ENCODE data around the gene DGKI.

Gene DGKI

DNA sequence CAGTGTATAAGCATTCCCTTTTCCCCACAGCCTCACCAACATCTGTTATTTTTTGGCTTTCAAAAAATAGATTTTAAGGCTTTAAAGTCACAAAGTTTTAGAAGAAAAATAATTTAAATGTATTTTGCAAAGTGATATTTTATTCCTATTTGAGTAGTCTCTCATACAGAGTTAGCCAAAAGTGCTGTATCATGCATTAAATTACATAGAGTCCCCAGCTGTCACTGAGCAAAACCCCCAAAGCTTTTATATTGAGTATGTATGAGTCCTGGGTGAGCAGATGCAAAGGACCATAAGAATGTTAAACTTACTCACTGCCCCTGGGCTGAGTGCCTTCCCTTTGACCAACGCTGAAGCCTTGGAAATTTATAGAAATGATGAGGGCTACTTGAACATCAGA is 432.9 kb downstream of the DGKI start:
- Mint-ChIP-seq H3K4me1 (no peaks in the 10 kb centered on the region), H3K4me3 (no peak overlapping the region), H3K9me3 (no peaks in the 10 kb centered on the region), H3K27me3 (no peaks in the 10 kb centered on the region), H3K27ac (no peak overlapping the region)
- DNase-seq (no peak), ATAC-seq (no peak)

DNA sequence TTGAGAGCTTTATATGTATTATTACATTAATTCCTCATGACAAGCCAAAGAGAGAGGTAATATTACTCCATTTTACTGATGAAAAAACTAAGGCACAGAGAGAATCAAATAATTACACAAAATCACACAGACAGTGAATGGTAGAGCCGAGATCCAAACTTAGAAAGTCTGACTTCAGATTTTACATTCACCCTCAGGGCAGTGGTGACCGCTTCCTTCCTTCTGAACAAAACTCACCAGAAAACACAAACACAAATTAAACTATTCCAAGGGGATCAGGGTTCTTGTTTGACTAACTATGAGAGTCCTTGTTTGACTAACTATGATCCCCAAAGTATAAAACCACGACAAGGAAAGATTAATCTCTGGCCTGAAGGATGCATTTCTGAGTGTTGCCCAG is 435.3 kb downstream of the DGKI start:
- H3K4me3 Mint-ChIP-seq: no peak overlapping the region
- no peak overlapping the region for H3K27ac Mint-ChIP-seq
- DNase-seq: no peak
- no peaks in the 10 kb centered on the region for H3K9me3 Mint-ChIP-seq
- no peak for ATAC-seq
- H3K27me3 Mint-ChIP-seq: no peaks in the 10 kb centered on the region
- H3K4me1 Mint-ChIP-seq: no peaks in the 10 kb centered on the region

GRCh38 chr7:137408126-137408525 is 438.6 kb downstream of the DGKI start:
- DNase-seq (no peak), ATAC-seq (no peak)
- H3K4me1 Mint-ChIP-seq: no peaks in the 10 kb centered on the region
- H3K27ac Mint-ChIP-seq: no peak overlapping the region
- H3K4me3 Mint-ChIP-seq: no peak overlapping the region
- no peaks in the 10 kb centered on the region for H3K27me3 Mint-ChIP-seq
- no peaks in the 10 kb centered on the region for H3K9me3 Mint-ChIP-seq

DNA sequence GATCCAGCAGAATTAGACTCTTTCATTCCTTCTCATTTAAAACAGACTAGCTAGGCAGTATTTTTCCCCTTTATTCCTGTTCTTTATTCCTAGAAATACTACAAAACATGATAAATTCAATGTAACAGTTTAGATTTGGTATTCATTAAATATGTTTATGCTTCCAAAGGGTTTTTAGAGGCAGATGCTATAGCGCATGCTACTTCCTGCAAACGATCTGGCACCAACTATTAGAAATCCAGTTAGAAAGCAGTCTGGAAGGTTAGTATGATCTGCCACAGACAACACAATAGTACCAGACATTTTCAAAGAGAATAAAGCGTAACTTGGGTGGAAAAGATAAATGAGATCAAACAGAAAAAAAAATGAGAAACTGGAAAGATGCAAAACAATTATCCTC is 439.7 kb downstream of the DGKI start:
- H3K27me3 Mint-ChIP-seq: no peaks in the 10 kb centered on the region
- H3K9me3 Mint-ChIP-seq: no peaks in the 10 kb centered on the region
- no peak overlapping the region for H3K27ac Mint-ChIP-seq
- no peaks in the 10 kb centered on the region for H3K4me1 Mint-ChIP-seq
- no peak for DNase-seq
- ATAC-seq: no peak
- H3K4me3 Mint-ChIP-seq: no peak overlapping the region

DNA sequence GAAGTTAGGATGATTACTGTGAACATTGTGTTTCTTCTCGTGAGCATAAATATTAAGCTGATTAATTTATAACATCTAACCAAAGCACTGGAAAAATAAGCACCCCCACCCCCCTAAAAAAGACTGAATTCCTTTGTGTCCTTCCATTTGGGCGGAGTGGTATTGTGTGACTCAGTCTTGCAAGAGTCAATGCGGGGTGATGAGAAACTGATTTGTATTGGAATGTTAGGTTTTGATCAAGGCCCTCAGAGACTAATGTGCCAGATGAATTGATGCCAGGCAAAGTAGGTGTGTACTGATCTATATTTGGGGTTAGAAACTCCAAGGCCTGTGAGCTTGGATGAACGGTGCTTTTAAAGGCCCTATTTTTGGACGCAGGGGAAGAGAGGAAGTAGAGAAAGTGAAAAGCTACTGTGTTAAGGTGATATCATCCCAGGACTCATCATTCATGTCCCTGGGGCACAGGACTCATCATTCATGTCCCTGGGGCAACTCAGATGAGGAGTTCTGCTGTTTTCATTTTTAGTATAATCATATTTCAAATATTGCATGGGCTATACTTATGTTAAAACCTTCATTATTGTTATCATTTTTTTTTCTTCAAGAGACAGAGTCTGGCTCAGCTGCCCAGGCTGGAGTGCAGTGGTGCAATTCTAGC is 442.0 kb downstream of the DGKI start:
- no peak overlapping the region for H3K27ac Mint-ChIP-seq
- DNase-seq: no peak
- H3K27me3 Mint-ChIP-seq: no peaks in the 10 kb centered on the region
- no peaks in the 10 kb centered on the region for H3K9me3 Mint-ChIP-seq
- H3K4me3 Mint-ChIP-seq: no peak overlapping the region
- no peaks in the 10 kb centered on the region for H3K4me1 Mint-ChIP-seq
- no peak for ATAC-seq

- H3K27me3 Mint-ChIP-seq: no peaks in the 10 kb centered on the region
These were observed 443.4 kb downstream of the DGKI start for GRCh38 chr7:137403353-137403695.

GRCh38 chr7:137402536-137403352 is 444.0 kb downstream of the DGKI start:
- ATAC-seq (no peak), DNase-seq (no peak)
- no peak overlapping the region for H3K4me3 Mint-ChIP-seq
- H3K27ac Mint-ChIP-seq: no peak overlapping the region
- no peaks in the 10 kb centered on the region for H3K4me1 Mint-ChIP-seq
- no peaks in the 10 kb centered on the region for H3K9me3 Mint-ChIP-seq
- no peaks in the 10 kb centered on the region for H3K27me3 Mint-ChIP-seq

More at GRCh38 chr7:137403353-137403695, 443.4 kb downstream of the DGKI start:
- Mint-ChIP-seq H3K9me3 (no peaks in the 10 kb centered on the region), H3K27ac (no peak overlapping the region), H3K4me1 (no peaks in the 10 kb centered on the region), H3K4me3 (no peak overlapping the region)
- DNase-seq (no peak), ATAC-seq (no peak)

DNA sequence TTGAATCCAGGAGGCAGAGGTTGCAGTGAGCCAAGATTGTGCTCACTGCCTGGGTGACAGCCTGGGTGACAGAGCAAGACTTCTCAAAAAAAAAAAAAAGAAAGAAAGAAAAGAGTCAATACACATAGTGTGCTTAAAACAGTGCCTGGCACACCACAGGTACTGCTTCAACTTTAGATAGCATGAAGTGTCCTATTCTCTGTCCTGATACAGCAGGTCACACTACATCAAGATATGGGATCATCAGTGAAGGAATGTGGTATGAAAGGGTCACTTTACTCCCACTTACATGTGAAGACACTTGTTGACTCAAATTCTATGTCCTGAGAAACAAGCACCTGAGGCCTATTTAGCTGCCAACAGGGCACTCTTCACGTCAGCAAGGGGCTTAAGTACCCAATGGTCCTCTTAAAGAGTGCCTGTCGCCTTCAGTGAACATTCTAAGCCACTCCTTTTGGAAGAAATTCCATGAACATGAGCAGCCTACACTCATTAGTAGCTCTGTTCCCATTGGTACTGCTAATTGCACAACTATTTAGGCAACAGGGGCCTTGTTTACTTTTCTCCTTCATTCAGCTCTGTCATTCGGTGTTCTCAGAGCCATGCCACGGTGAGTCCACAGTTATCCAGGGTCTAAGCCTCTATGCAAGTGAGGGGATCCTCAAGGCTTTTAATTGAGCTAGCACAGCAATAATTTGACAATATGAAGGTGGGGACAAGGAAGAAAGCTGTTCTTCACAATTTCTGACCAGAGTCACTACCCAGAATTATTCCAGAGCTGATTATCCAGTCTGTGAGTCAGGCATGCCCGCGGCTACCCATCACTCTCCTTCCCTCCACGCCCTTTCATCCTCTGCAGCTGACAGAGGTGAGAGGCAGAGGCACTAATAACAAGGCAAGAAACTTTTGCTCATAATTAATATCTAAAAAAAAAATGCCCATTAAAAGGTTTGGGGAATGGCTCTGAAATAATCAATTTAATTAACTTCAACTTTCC is 446.6 kb downstream of the DGKI start:
- H3K27me3 Mint-ChIP-seq: no peaks in the 10 kb centered on the region
- no peak overlapping the region for H3K27ac Mint-ChIP-seq
- H3K9me3 Mint-ChIP-seq: no peaks in the 10 kb centered on the region
- ATAC-seq (no peak), DNase-seq (no peak)
- no peaks in the 10 kb centered on the region for H3K4me1 Mint-ChIP-seq
- H3K4me3 Mint-ChIP-seq: no peak overlapping the region

GRCh38 chr7:137396051-137396450 is 450.7 kb downstream of the DGKI start:
- DNase-seq (no peak), ATAC-seq (no peak)
- H3K9me3 Mint-ChIP-seq: peaks cover 5 to 7% of the 10 kb centered on the region in 2 donors
- H3K27ac Mint-ChIP-seq: no peak overlapping the region
- no peak overlapping the region for H3K4me3 Mint-ChIP-seq
- no peaks in the 10 kb centered on the region for H3K4me1 Mint-ChIP-seq
- H3K27me3 Mint-ChIP-seq: no peaks in the 10 kb centered on the region

- DNase-seq (no peak), ATAC-seq (no peak)
- H3K27me3 Mint-ChIP-seq: no peaks in the 10 kb centered on the region
- H3K9me3 Mint-ChIP-seq: peaks cover 6 to 7% of the 10 kb centered on the region in 2 donors
- no peak overlapping the region for H3K4me3 Mint-ChIP-seq
- H3K27ac Mint-ChIP-seq: no peak overlapping the region
- H3K4me1 Mint-ChIP-seq: no peaks in the 10 kb centered on the region
These were observed 451.4 kb downstream of the DGKI start for GRCh38 chr7:137395420-137395819.

DNA sequence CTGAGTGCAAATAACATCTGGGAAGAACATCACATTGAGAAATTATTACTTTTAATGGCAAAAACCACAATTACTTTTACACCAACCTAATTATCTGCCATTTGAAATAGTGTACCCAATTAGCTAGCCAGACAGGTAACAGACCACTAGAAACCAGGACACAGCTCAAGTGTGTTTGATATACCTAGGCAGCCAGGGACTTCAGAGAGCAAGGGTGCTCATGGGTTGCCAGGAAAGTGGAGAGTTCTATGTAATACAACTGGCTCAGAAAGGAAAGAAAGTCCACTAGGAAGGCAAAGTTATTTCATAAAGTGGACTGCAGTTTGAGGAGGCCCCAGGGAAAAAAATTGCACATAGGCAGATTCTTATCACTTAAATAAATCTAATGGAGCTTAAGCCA is 453.2 kb downstream of the DGKI start:
- H3K27me3 Mint-ChIP-seq: no peaks in the 10 kb centered on the region
- DNase-seq (no peak), ATAC-seq (no peak)
- H3K27ac Mint-ChIP-seq: no peak overlapping the region
- peaks cover 6 to 7% of the 10 kb centered on the region in 2 donors for H3K9me3 Mint-ChIP-seq
- no peak overlapping the region for H3K4me3 Mint-ChIP-seq
- no peaks in the 10 kb centered on the region for H3K4me1 Mint-ChIP-seq

- Mint-ChIP-seq H3K4me1 (no peaks in the 10 kb centered on the region), H3K4me3 (no peak overlapping the region), H3K27ac (no peak overlapping the region), H3K27me3 (no peaks in the 10 kb centered on the region), H3K9me3 (peaks cover 6 to 7% of the 10 kb centered on the region in 2 donors)
- DNase-seq (no peak), ATAC-seq (no peak)
These were observed 456.7 kb downstream of the DGKI start for GRCh38 chr7:137390076-137390475.

DNA sequence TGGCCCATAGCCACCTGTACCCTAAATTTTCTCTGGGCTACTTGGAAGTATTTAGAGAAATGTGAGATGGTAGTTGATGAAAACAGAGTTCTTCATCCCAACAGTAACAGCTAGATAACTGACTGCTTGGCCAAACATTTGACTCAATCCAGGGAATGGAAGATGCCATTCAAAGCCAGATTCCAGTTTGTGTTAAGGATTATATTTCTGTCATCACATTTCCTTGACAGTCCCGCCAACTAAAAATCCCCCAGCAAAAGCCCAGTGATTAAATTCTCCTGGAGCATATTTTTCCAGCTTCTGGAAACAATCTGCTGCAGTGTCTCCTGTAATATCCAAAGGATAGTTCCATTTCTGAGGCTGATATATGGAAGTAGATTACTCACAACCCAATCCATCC is 457.9 kb downstream of the DGKI start:
- Mint-ChIP-seq H3K27ac (no peak overlapping the region), H3K4me1 (no peaks in the 10 kb centered on the region), H3K27me3 (no peaks in the 10 kb centered on the region), H3K9me3 (peaks cover 6 to 7% of the 10 kb centered on the region in 2 donors), H3K4me3 (no peak overlapping the region)
- DNase-seq (no peak), ATAC-seq (no peak)

GRCh38 chr7:137386966-137387365 is 459.8 kb downstream of the DGKI start:
- Mint-ChIP-seq H3K9me3 (peaks cover 7 to 15% of the 10 kb centered on the region in 2 donors), H3K27ac (no peak overlapping the region), H3K27me3 (no peaks in the 10 kb centered on the region), H3K4me1 (no peaks in the 10 kb centered on the region), H3K4me3 (no peak overlapping the region)
- ATAC-seq (no peak), DNase-seq (no peak)

- Mint-ChIP-seq H3K9me3 (peaks cover 13 to 15% of the 10 kb centered on the region in 2 donors), H3K4me1 (no peaks in the 10 kb centered on the region), H3K4me3 (no peak overlapping the region), H3K27me3 (no peaks in the 10 kb centered on the region), H3K27ac (no peak overlapping the region)
- DNase-seq (no peak), ATAC-seq (no peak)
These were observed 465.7 kb downstream of the DGKI start for GRCh38 chr7:137381045-137381444.

- no peak overlapping the region for H3K4me3 Mint-ChIP-seq
- H3K4me1 Mint-ChIP-seq: no peaks in the 10 kb centered on the region
- H3K27me3 Mint-ChIP-seq: no peaks in the 10 kb centered on the region
- ATAC-seq (no peak), DNase-seq (no peak)
- H3K27ac Mint-ChIP-seq: no peak overlapping the region
- H3K9me3 Mint-ChIP-seq: peaks cover 5 to 9% of the 10 kb centered on the region in 2 donors
These were observed 473.3 kb downstream of the DGKI start for GRCh38 chr7:137373507-137373906.

All from stimulated activated naive CD8-positive, alpha-beta T cell treated with anti-CD3 and anti-CD28 coated beads, Interleukin-15, amount 100 ng/mL, for 72 hours (primary cell).